SJCRH30 (cell line): Measurements from ENCODE around the gene EDAR. TPM values are rescaled to one million over a fixed set of nuclear protein-coding genes. Genes with fewer than 3 reads are reported as not detected.
A peak's percentile ranks its signal among the peaks of the same experiment; 100 is the strongest.

ENCODE experiments used
- DNase-seq, 2 experiments: peaks; one replicate each; pipeline ENCODE4 v3.0.0-alpha.2; 2015 to 2020
- H3K27ac ChIP-seq: fragments of 250-450 bp; sonication (Bioruptor Pico); 2 replicates; pipeline ENCODE4 v1.5.1; 2020; ENCODE audit warnings: mild to moderate bottlenecking, moderate library complexity
- H3K27me3 ChIP-seq: fragments of 250-450 bp; sonication (Bioruptor Pico); 2 replicates; pipeline ENCODE4 v1.5.1; 2020; ENCODE audit warnings: mild to moderate bottlenecking, moderate library complexity
- H3K36me3 ChIP-seq: fragments of 250-450 bp; sonication (Bioruptor Pico); 2 replicates; pipeline ENCODE4 v1.5.1; 2020; ENCODE audit warnings: mild to moderate bottlenecking, moderate library complexity
- H3K4me1 ChIP-seq: fragments of 250-450 bp; sonication (Bioruptor Pico); 2 replicates; pipeline ENCODE4 v1.5.1; 2020; ENCODE audit warnings: mild to moderate bottlenecking, moderate library complexity
- H3K4me3 ChIP-seq: fragments of 250-450 bp; sonication (Bioruptor Pico); 2 replicates; pipeline ENCODE4 v1.5.1; 2020; ENCODE audit warnings: mild to moderate bottlenecking, moderate library complexity
- H3K9me3 ChIP-seq: fragments of 250-450 bp; sonication (Bioruptor Pico); replicated peaks from 2 replicates; pipeline ENCODE4 v1.5.1; 2020; ENCODE audit warnings: mild to moderate bottlenecking, moderate library complexity
- total RNA-seq: library from RNA; depleted of rRNA; stranded (reverse); fragments of >200 nt; shearing (Covaris generic); gene quantifications from 2 replicates; pipeline ENCODE4 v1.2.3, GENCODE V29; 2014

EDAR gene
- total RNA-seq, 1 experiment from 2014 or later, result not detected

DNA sequence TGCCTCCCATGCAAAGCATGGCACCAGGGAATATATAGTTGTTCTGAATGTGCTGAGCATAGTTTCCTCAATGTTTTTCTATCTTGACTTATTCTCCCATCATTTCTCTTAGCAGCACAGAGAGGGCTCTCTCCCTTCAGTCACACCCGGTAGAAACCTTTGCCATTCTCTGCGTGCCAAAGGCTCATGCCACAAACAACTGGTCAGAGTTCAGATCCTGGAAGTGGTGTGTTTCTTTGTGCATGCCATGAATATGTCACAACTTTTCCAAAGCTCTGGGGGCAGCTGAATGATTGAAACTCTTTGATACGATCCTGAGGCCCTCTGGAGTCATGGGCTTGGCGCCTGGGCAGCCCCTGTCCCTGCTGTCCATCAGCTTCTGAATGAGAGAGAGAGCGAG is 28.0 kb upstream of the EDAR start:
- Histone ChIP-seq H3K4me3 (no peak overlapping the region), H3K27ac (no peak overlapping the region), H3K4me1 (no peaks in the 10 kb centered on the region), H3K9me3 (no peaks in the 10 kb centered on the region), H3K27me3 (no peaks in the 10 kb centered on the region), H3K36me3 (no peaks in the 10 kb centered on the region)
- no peak for DNase-seq

GRCh38 chr2:109016376-109016775 is 27.4 kb upstream of the EDAR start:
- H3K27me3 ChIP-seq, result no peaks in the 10 kb centered on the region
- DNase-seq, result no peak
- no peak overlapping the region for H3K27ac ChIP-seq

GRCh38 chr2:109014476-109014875 is 25.5 kb upstream of the EDAR start:
- no peaks in the 10 kb centered on the region for H3K27me3 ChIP-seq
- H3K4me1 ChIP-seq, result no peaks in the 10 kb centered on the region
- H3K27ac ChIP-seq, result no peak overlapping the region
- H3K4me3 ChIP-seq, result no peak overlapping the region
- H3K36me3 ChIP-seq, result no peaks in the 10 kb centered on the region
- no peaks in the 10 kb centered on the region for H3K9me3 ChIP-seq
- no peak for DNase-seq

More at GRCh38 chr2:109016376-109016775, 27.4 kb upstream of the EDAR start:
- Histone ChIP-seq H3K36me3 (no peaks in the 10 kb centered on the region), H3K9me3 (no peaks in the 10 kb centered on the region), H3K4me1 (no peaks in the 10 kb centered on the region), H3K4me3 (no peak overlapping the region)

DNA sequence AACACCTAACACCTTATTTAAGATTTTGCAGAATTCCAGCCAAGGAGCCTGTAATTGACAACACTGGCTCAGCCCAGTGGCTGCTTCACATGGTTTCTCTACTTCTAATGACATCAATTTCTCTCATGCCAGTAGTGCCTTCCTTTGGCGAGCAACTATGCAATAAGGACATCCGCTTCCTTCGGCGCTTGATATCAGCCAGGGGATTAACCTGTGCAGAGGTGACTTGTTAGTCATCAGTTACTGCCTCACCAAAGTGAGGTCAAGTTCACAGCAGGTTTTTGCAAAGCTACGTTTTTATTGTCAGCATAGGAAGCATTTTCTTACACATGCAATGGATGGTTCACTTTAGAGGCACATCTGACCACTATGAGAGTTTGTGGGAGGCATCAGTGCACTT is 24.0 kb upstream of the EDAR start:
- H3K4me3 ChIP-seq, result no peak overlapping the region
- no peak overlapping the region for H3K27ac ChIP-seq
- H3K9me3 ChIP-seq, result no peaks in the 10 kb centered on the region
- no peaks in the 10 kb centered on the region for H3K36me3 ChIP-seq
- no peaks in the 10 kb centered on the region for H3K4me1 ChIP-seq
- DNase-seq, result no peak
- H3K27me3 ChIP-seq, result no peaks in the 10 kb centered on the region

GRCh38 chr2:109009920-109010610 is 21.0 kb upstream of the EDAR start:
- Histone ChIP-seq H3K4me1 (no peaks in the 10 kb centered on the region), H3K4me3 (no peak overlapping the region), H3K36me3 (no peaks in the 10 kb centered on the region), H3K27me3 (no peaks in the 10 kb centered on the region), H3K9me3 (no peaks in the 10 kb centered on the region), H3K27ac (no peak overlapping the region)
- DNase-seq, result no peak

- Histone ChIP-seq H3K4me3 (no peak overlapping the region), H3K27ac (no peak overlapping the region), H3K9me3 (no peaks in the 10 kb centered on the region)
Measured at GRCh38 chr2:109006971-109007370, 18.0 kb upstream of the EDAR start.

DNA sequence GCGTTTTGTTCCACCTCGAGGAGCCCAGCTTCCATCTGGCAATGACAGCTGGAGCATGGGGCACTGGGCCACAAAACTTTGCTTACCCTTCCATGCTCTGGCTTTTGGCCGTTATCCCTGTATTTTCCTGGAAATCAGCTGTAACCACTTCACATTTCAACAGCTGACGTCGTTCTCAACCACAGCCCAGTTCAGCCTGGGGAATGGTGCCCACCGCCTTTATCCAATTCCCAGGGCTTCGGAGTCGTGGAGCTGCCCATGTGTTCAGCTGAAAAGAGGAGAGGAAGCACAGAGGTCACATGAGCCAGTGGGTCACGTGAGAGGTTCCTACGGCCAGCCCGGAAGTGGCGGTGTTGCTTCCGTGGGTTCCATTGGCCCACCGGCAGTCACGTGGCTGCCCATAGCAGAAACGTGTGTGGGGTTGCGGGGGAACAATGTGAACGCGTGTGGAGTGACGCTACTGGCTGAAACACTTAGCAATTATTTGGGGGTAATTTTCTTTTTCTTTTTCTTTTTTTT is 16.7 kb upstream of the EDAR start:
- no peaks in the 10 kb centered on the region for H3K27me3 ChIP-seq
- H3K9me3 ChIP-seq, result no peaks in the 10 kb centered on the region
- no peaks in the 10 kb centered on the region for H3K4me1 ChIP-seq
- H3K4me3 ChIP-seq, result no peak overlapping the region
- no peaks in the 10 kb centered on the region for H3K36me3 ChIP-seq
- DNase-seq, result peak; percentile 12 to 23
- no peak overlapping the region for H3K27ac ChIP-seq

More at GRCh38 chr2:109006971-109007370, 18.0 kb upstream of the EDAR start:
- no peak for DNase-seq
- Histone ChIP-seq H3K4me1 (no peaks in the 10 kb centered on the region), H3K27me3 (no peaks in the 10 kb centered on the region), H3K36me3 (no peaks in the 10 kb centered on the region)

DNA sequence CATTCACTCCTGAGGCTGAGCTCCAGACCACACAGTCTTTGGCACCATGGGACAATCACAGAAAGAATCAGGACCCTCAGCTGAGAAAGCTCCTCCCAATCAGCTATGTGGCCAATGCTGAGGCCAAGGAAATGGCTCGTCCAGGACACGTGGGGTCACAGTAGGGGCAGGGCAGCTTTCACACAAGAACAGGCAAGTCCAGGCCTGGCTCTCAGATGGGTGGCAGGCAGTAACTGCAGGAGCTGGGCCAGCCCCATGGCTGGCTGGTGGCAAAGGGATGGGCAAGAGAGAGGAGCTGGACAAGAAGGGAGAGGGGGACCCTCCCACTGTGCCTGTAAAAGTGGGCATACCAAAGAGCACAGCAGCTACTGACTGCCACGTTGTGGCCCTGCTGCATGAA is 12.2 kb upstream of the EDAR start:
- H3K36me3 ChIP-seq, result no peaks in the 10 kb centered on the region
- DNase-seq, result no peak
- H3K9me3 ChIP-seq, result no peaks in the 10 kb centered on the region
- no peak overlapping the region for H3K27ac ChIP-seq
- H3K4me3 ChIP-seq, result no peak overlapping the region
- H3K4me1 ChIP-seq, result no peaks in the 10 kb centered on the region
- H3K27me3 ChIP-seq, result no peaks in the 10 kb centered on the region

GRCh38 chr2:109000738-109001137 is 11.7 kb upstream of the EDAR start:
- DNase-seq, result no peak

DNA sequence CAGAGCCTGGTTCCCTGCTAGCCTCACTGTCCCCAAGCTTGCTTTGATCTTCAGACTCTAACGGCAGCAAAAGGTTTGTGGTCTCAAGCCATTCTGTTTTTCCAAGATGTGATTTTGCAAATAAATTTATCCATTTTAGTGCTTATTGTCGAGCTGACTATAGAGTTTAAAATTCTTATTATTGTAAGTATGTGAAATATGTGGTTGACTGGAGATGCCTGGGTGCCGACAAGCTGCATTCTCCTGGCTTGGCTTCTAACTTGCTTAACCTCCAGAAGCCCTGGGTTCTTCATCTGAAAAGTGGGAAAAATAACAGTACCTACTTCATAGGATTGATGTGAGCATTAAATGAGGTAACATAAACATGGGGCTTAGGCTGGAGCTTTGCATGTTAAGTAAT is 9.9 kb upstream of the EDAR start:
- H3K9me3 ChIP-seq, result no peaks in the 10 kb centered on the region
- H3K4me1 ChIP-seq, result no peaks in the 10 kb centered on the region
- no peak overlapping the region for H3K4me3 ChIP-seq
- H3K27ac ChIP-seq, result no peak overlapping the region
- H3K36me3 ChIP-seq, result no peaks in the 10 kb centered on the region
- no peaks in the 10 kb centered on the region for H3K27me3 ChIP-seq
- no peak for DNase-seq

More at GRCh38 chr2:109000738-109001137, 11.7 kb upstream of the EDAR start:
- H3K27ac ChIP-seq, result no peak overlapping the region
- H3K9me3 ChIP-seq, result no peaks in the 10 kb centered on the region
- no peak overlapping the region for H3K4me3 ChIP-seq
- no peaks in the 10 kb centered on the region for H3K4me1 ChIP-seq
- no peaks in the 10 kb centered on the region for H3K36me3 ChIP-seq
- H3K27me3 ChIP-seq, result no peaks in the 10 kb centered on the region

- Histone ChIP-seq H3K9me3 (no peaks in the 10 kb centered on the region), H3K4me3 (no peak overlapping the region), H3K4me1 (no peaks in the 10 kb centered on the region), H3K36me3 (no peaks in the 10 kb centered on the region), H3K27me3 (0 out of 2 replicates have a peak, but pooled peaks cover 3% of the 10 kb centered on the region), H3K27ac (no peak overlapping the region)
- DNase-seq, result no peak
Measured at GRCh38 chr2:108994178-108994577, 5.2 kb upstream of the EDAR start.

DNA sequence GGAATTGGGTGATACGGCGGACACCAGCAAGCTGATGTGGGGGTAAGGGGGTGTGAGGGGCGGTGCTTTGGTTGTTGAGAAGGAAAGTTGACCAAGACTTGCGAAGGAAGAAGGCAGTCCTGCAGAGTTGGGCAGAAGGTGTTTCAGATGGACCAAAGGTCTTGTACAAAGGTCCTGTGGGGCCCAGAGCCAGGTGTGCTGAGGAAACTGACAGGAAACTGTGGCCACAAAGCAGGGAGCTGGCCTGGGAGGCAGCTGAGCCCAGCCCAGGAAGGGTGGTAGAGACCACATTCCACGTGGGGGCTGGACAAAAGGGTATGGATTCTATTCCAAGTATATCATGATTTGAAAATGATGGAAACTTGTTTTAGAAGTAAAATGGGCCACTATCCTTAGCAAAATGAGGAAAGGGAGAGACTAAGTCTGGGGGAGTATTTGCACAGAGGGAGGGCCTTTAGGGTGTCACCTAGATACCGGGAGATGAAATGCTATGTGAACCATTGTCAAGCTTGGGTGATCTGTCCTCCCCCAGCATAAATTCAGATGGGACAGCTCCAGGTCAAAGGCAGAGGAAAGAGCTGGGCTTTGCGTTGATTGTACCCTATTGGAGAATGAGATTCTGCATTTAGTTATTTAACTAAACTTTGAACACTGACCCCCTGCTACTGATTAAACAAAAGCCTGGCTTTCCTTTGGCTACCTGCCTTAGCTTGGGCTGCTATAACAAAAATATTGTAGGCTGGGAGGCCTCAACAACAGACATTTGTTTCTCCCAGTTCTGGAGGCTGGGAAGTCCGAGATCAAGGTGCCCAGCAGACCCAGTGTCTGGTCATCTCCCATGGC is 4.3 kb upstream of the EDAR start:
- H3K27ac ChIP-seq, result no peak overlapping the region
- DNase-seq, result no peak
- no peak overlapping the region for H3K4me3 ChIP-seq
- H3K27me3 ChIP-seq, result 0 out of 2 replicates have a peak, but pooled peaks cover 3% of the 10 kb centered on the region
- H3K9me3 ChIP-seq, result no peaks in the 10 kb centered on the region
- H3K4me1 ChIP-seq, result no peaks in the 10 kb centered on the region
- no peaks in the 10 kb centered on the region for H3K36me3 ChIP-seq

- no peaks in the 10 kb centered on the region for H3K9me3 ChIP-seq
- no peaks in the 10 kb centered on the region for H3K4me1 ChIP-seq
- no peak for DNase-seq
- no peaks in the 10 kb centered on the region for H3K36me3 ChIP-seq
- no peak overlapping the region for H3K4me3 ChIP-seq
- no peak overlapping the region for H3K27ac ChIP-seq
- 0 out of 2 replicates have a peak, but pooled peaks cover 3% of the 10 kb centered on the region for H3K27me3 ChIP-seq
Measured at GRCh38 chr2:108988076-108988795, 784 bp downstream of the EDAR start.

DNA sequence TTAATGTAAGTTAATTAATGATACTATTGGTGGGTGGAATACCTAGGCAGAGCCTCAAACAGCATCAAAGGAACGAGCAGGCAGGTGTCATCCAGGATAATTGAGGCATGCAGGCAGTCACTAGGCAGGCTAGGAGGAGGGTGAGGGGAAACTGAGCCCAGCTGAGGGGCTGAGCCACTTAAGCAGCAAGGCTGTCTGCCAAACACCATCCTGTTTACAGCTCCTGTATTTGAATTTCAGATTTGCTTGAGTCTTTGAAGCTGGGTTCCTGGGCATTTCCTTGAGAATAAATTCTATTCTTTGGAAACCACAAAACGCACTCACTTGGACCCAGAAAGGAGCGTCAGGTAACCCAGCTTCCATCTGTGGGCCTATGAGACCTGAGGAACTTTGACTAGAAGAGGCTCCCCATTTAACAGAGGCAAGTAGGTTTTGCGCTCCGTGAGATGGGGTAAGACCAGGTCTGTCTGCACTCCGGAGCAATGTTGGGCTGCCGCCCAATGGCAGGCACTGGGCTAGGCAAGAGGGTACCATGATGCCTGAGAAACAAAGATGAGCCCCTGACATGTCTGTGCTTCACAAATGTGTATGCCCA is 2.0 kb downstream of the EDAR start:
- H3K9me3 ChIP-seq, result no peaks in the 10 kb centered on the region

More for the DNA sequence above, 2.0 kb downstream of the EDAR start:
- H3K4me1 ChIP-seq, result no peaks in the 10 kb centered on the region
- H3K36me3 ChIP-seq, result no peaks in the 10 kb centered on the region
- H3K27me3 ChIP-seq, result 0 out of 2 replicates have a peak, but pooled peaks cover 3% of the 10 kb centered on the region
- no peak for DNase-seq
- no peak overlapping the region for H3K27ac ChIP-seq
- H3K4me3 ChIP-seq, result no peak overlapping the region
